Measurements from ENCODE around the gene CHP2. TPM values are rescaled to one million over a fixed set of nuclear protein-coding genes. Genes with fewer than 3 reads are reported as not detected.

CHP2 gene
- total RNA-seq, 2 experiments from 2014 or later = not detected

- no peaks in the 10 kb centered on the region for H3K4me1 Mint-ChIP-seq (ENCODE audit: low read depth)
- DNase-seq (no peak), ATAC-seq (ENCODE audit: poor library complexity) (no peak)
- H3K27ac Mint-ChIP-seq = no peak overlapping the region
- Histone ChIP-seq H3K9me3 (ENCODE audit: control insufficient read depth in 1 of 2, insufficient read depth in 1 of 2, low read length in 2 of 2) (no peaks in the 10 kb centered on the region), H3K36me3 (ENCODE audit: insufficient read depth, low read length) (no peaks in the 10 kb centered on the region), H3K4me3 (ENCODE audit: low read length) (no peak overlapping the region), H3K27ac (ENCODE audit: low read depth in 1 of 2, low read length in 2 of 2) (no peak overlapping the region), H3K27me3 (ENCODE audit: control insufficient read depth in 1 of 2, insufficient read depth in 2 of 2, low read length in 2 of 2) (peaks cover under 1 to 9% of the 10 kb centered on the region in 2 experiments), H3K4me1 (ENCODE audit: insufficient read depth, low read length) (no peaks in the 10 kb centered on the region)
- no peaks in the 10 kb centered on the region for H3K36me3 Mint-ChIP-seq (ENCODE audit: low read depth)
- H3K27me3 Mint-ChIP-seq = peaks cover 26% of the 10 kb centered on the region
- no peaks in the 10 kb centered on the region for H3K9me3 Mint-ChIP-seq
- TF ChIP-seq CTCF (IDR thresholded peaks at IDR 0.05) = no peak
- ChIA-PET CTCF (no interaction called here), POLR2A (no interaction called here)
- no peak overlapping the region for H3K4me3 Mint-ChIP-seq
- intact Hi-C loops (cut with DNase I, micrococcal nuclease) = no loop called here
Measured at GRCh38 chr16:23784811-23785447, 30.1 kb downstream of the CHP2 start.

GRCh38 chr16:23785842-23786241 lies 31.0 kb downstream of the CHP2 start:
- no peak overlapping the region for H3K4me3 Mint-ChIP-seq
- no peaks in the 10 kb centered on the region for H3K9me3 Mint-ChIP-seq

GRCh38 chr16:23786964-23787561 lies 32.2 kb downstream of the CHP2 start:
- ATAC-seq (ENCODE audit: poor library complexity) = no peak
- H3K4me1 Mint-ChIP-seq (ENCODE audit: low read depth) = no peaks in the 10 kb centered on the region
- ChIA-PET CTCF (no interaction called here), POLR2A (no interaction called here)
- H3K27me3 Mint-ChIP-seq = peaks cover 13% of the 10 kb centered on the region
- H3K36me3 ChIP-seq (ENCODE audit: insufficient read depth, low read length) = no peaks in the 10 kb centered on the region
- no peak for DNase-seq
- no peak overlapping the region for H3K27ac ChIP-seq (ENCODE audit: low read depth in 1 of 2, low read length in 2 of 2)
- no peaks in the 10 kb centered on the region for H3K9me3 Mint-ChIP-seq
- no peaks in the 10 kb centered on the region for H3K9me3 ChIP-seq (ENCODE audit: control insufficient read depth in 1 of 2, insufficient read depth in 1 of 2, low read length in 2 of 2)
- H3K4me3 ChIP-seq (ENCODE audit: low read length) = no peak overlapping the region
- H3K27me3 ChIP-seq (ENCODE audit: control insufficient read depth in 1 of 2, insufficient read depth in 2 of 2, low read length in 2 of 2) = peaks cover 0 to 5% of the 10 kb centered on the region in 2 experiments
- H3K4me1 ChIP-seq (ENCODE audit: insufficient read depth, low read length) = no peaks in the 10 kb centered on the region
- no peaks in the 10 kb centered on the region for H3K36me3 Mint-ChIP-seq (ENCODE audit: low read depth)
- no peak for TF ChIP-seq CTCF (IDR thresholded peaks at IDR 0.05)
- no peak overlapping the region for H3K4me3 Mint-ChIP-seq
- intact Hi-C loops (cut with DNase I, micrococcal nuclease) = no loop called here
- H3K27ac Mint-ChIP-seq = no peak overlapping the region

More at GRCh38 chr16:23785842-23786241, 31.0 kb downstream of the CHP2 start:
- intact Hi-C loops (cut with DNase I, micrococcal nuclease) = no loop called here
- Histone ChIP-seq H3K27me3 (ENCODE audit: control insufficient read depth in 1 of 2, insufficient read depth in 2 of 2, low read length in 2 of 2) (peaks cover 0 to 7% of the 10 kb centered on the region in 2 experiments), H3K4me3 (ENCODE audit: low read length) (no peak overlapping the region), H3K27ac (ENCODE audit: low read depth in 1 of 2, low read length in 2 of 2) (no peak overlapping the region), H3K4me1 (ENCODE audit: insufficient read depth, low read length) (no peaks in the 10 kb centered on the region), H3K36me3 (ENCODE audit: insufficient read depth, low read length) (no peaks in the 10 kb centered on the region), H3K9me3 (ENCODE audit: control insufficient read depth in 1 of 2, insufficient read depth in 1 of 2, low read length in 2 of 2) (no peaks in the 10 kb centered on the region)
- CTCF ChIA-PET = no interaction called here
- H3K36me3 Mint-ChIP-seq (ENCODE audit: low read depth) = no peaks in the 10 kb centered on the region
- DNase-seq (no peak), ATAC-seq (ENCODE audit: poor library complexity) (no peak)
- no peaks in the 10 kb centered on the region for H3K4me1 Mint-ChIP-seq (ENCODE audit: low read depth)
- H3K27me3 Mint-ChIP-seq = peaks cover 21% of the 10 kb centered on the region
- POLR2A ChIA-PET = no interaction called here
- TF ChIP-seq CTCF (IDR thresholded peaks at IDR 0.05) = no peak
- H3K27ac Mint-ChIP-seq = no peak overlapping the region

Measured in CD4-positive, alpha-beta T cell (primary cell).